Measurements from ENCODE around the gene TLK2.
"Not testable (repeated sequence)": the region's sequence is repeated elsewhere in the genome, so short reads cannot be mapped to it uniquely, and the experiment has no call there.

The TLK2 gene

GRCh38 chr17:62490990-62491389 lies 12.4 kb downstream of the TLK2 start:
- DNase-seq (ENCODE audit: low read depth in 2 of 2): not testable (repeated sequence)

- DNase-seq (ENCODE audit: low read depth in 2 of 2): not testable (repeated sequence)
Observed at GRCh38 chr17:62493049-62493655, 14.5 kb downstream of the TLK2 start.

- not testable (repeated sequence) for DNase-seq (ENCODE audit: low read depth in 2 of 2)
Observed at GRCh38 chr17:62494073-62494472, 15.4 kb downstream of the TLK2 start.

DNA sequence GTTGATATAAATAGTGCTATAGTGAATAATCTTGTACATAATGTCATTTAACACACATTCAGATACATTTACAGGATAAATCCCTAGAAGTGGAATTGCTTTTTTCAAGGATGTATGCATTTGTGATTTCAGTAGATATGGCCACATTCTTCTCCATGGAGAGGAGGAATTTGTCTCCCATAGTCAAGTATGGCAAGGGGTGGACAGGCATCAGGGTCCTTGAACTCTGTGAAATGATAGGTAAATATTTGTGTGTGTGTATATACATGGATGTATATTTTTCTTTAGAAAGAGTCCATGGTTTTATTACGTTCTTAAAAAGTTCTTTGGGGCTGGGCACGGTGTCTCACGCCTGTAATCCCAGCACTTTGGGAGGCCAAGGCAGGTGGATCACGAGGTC lies 17.7 kb downstream of the TLK2 start:
- not testable (repeated sequence) for DNase-seq (ENCODE audit: low read depth in 2 of 2)

DNA sequence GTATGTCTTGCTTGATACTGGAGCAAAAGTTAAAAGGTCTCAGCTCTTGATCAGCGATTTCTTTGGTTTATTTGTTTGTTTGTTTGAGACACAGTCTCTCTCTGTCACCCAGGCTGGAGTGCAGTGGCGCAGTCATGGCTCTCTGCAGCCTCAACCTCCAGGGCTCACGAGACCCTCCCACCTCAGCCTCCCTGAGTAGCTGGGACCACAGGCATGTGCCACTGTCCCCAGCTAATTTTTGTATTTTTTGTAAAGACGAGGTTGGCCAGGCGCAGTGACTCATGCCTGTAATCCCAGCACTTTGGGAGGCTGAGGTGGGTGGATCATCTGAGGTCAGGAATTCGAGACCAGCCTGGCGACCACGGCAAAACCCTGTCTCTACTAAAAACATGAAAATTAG lies 20.2 kb downstream of the TLK2 start:
- not testable (repeated sequence) for DNase-seq (ENCODE audit: low read depth in 2 of 2)

GRCh38 chr17:62500463-62500862 lies 21.8 kb downstream of the TLK2 start:
- DNase-seq (ENCODE audit: low read depth in 2 of 2): not testable (repeated sequence)

DNA sequence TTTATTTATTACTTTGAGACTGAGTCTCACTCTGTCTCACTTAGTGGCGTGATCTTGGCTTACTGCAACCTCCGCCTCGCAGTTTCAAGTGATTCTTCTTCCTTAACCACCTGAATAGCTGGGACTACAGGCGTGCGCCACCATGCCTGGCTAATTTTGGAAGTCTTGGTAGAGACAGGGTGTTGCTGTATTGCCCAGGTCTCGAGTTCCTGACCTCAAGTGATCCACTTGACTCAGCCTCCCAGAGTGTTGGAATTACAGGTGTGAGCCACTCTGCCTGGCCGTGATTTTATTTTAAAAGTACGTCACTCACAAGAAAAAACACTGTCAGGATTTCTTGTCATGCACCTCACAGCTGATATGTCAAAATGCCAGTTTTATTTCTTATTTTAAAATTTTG lies 26.2 kb downstream of the TLK2 start:
- not testable (repeated sequence) for DNase-seq (ENCODE audit: low read depth in 2 of 2)

GRCh38 chr17:62507191-62507836 lies 28.7 kb downstream of the TLK2 start:
- DNase-seq (ENCODE audit: low read depth in 2 of 2): not testable (repeated sequence)

DNA sequence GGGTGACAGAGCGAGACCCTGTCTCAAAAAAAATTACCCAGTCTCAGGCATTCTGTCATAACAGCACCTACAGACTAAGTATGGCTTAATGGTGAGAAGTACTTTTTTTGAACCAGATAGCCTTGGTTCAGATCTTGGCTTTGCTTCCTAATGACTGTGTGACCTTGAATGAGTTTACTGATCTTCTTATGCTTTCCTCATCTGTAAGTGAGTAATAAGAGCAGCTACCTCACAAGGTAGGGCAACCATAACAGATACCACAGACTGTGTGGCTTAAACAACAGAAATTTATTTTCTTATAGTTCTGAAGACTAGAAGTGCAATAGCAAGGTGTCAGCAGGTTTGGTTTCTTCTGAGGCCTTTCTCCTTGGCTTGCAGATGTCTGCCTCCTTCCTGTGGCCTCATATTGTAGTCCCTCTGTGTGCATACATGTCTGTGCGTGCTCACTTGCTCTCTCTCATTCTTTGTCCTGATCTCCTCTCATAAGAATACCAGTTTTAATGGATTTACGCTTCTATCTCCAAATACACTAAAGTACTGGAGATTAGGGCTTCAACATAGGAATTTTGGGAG lies 31.7 kb downstream of the TLK2 start:
- not testable (repeated sequence) for DNase-seq (ENCODE audit: low read depth in 2 of 2)

- DNase-seq (ENCODE audit: low read depth in 2 of 2): not testable (repeated sequence)
Observed at GRCh38 chr17:62511014-62511413, 32.4 kb downstream of the TLK2 start.

DNA sequence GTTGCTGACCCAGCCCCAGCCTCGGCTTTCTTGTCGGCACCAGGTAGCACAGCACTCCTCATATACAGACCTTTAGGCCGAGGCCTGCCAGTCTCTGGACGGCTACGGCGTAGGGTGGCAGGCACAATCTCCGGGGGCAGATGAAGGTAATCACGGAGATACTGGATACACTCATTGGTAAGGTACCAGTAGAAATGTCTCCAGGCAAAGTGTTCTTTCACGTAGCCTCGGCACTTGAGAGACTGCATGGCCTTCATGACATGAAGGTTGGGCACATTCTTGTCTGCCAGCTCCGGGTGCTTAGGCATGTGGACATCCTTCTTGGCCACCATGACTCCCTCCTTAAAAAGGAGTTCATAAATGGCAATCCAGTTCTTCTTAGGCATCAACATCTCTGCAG lies 37.8 kb downstream of the TLK2 start:
- not testable (repeated sequence) for DNase-seq (ENCODE audit: low read depth in 2 of 2)

GRCh38 chr17:62521295-62521694 lies 42.7 kb downstream of the TLK2 start:
- DNase-seq (ENCODE audit: low read depth in 2 of 2): not testable (repeated sequence)

GRCh38 chr17:62524077-62524476 lies 45.5 kb downstream of the TLK2 start:
- not testable (repeated sequence) for DNase-seq (ENCODE audit: low read depth in 2 of 2)

DNA sequence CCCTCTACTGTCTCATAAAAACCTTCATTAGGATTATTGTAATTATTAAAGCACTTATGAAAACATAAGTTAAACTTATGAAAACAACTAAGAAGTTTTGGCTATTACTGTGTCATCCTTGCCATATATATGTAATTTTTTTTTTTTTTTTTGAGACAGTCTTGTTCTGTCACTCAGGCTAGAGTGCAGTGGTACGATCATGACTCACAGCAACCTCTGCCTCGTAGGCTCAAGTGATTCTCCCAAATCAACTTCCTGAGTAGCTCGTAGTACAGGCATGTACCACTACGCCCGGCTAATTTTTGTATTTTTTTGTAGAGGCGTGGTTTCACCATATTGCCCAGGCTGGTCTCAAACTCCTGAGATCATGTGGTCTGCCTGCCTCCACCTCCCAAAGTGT lies 46.7 kb downstream of the TLK2 start:
- DNase-seq (ENCODE audit: low read depth in 2 of 2): not testable (repeated sequence)

- DNase-seq (ENCODE audit: low read depth in 2 of 2): not testable (repeated sequence)
Observed at GRCh38 chr17:62530936-62531335, 52.3 kb downstream of the TLK2 start.

DNA sequence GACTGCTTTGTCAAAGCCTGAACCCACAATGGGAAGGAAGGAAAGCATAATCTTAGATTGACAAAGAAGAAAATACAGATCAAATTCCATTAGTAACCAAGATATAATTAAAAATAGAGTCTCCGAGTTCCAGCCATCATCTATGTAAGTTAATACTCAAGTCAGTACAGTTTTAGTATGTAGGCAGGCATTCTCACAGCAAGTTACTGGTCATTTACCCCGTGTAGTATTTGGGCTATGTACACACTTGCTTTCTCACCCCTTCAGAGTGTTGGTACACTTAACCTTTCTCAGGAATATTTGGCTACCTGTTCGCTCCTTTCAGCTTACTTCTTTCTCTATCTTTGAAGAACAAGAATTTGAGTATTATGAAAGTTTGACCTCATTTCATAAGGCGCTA lies 57.9 kb downstream of the TLK2 start:
- DNase-seq (ENCODE audit: low read depth in 2 of 2): not testable (repeated sequence)

- not testable (repeated sequence) for DNase-seq (ENCODE audit: low read depth in 2 of 2)
Observed at GRCh38 chr17:62541073-62541472, 62.4 kb downstream of the TLK2 start.

- DNase-seq (ENCODE audit: low read depth in 2 of 2): not testable (repeated sequence)
Observed at GRCh38 chr17:62543278-62543775, 64.7 kb downstream of the TLK2 start.

- not testable (repeated sequence) for DNase-seq (ENCODE audit: low read depth in 2 of 2)
Observed at GRCh38 chr17:62546066-62546465, 67.4 kb downstream of the TLK2 start.

- peak in 1 of 2 donors; percentile 6 for DNase-seq (ENCODE audit: low read depth in 2 of 2)
Observed at GRCh38 chr17:62552851-62553659, 74.4 kb downstream of the TLK2 start.

- DNase-seq (ENCODE audit: low read depth in 2 of 2): not testable (repeated sequence)
Observed at GRCh38 chr17:62557532-62557931, 78.9 kb downstream of the TLK2 start.

DNA sequence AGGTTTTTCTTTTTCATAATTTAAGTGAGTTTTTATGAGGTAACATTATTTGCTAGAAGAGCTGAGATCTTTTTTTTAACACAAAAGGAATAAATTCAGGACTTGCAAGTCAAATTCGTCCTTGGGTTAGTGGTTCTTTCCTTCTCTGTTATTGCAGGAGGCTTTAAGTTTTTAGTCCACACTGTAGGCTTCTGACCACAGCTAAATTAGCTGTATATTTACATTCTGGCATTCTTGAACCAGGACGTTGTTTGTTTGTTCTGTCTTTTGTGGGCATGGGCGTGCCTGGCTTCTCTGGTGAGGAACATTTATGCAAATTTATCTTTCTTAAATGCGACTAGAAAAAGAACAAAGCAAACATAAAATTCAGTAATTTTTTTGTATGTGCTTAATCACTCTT lies 80.3 kb downstream of the TLK2 start:
- DNase-seq (ENCODE audit: low read depth in 2 of 2): not testable (repeated sequence)

Data from stimulated activated CD8-positive, alpha-beta memory T cell treated with anti-CD3 and anti-CD28 coated beads, Interleukin-2, amount 100 ng/mL, for 1 hour (primary cell).